Adrenal gland (tissue), 12 donors: ENCODE data around the gene PBX3. TPM values are rescaled to one million over a fixed set of nuclear protein-coding genes. Genes with fewer than 3 reads are reported as not detected.

ENCODE experiments used
- DNase-seq, 7 donors: peaks; one replicate each; pipeline ENCODE4 v3.0.0-alpha.2; 2019 to 2020
- H3K27ac ChIP-seq, 5 donors: fragments of 200-600 bp; sonication (generic) in 4 of 5; 1 replicate in 3 of 5; 2 replicates in 2 of 5; pipeline versions ENCODE4 v1.5.1 to v1.8.0; 2016 to 2020; ENCODE audit warnings: mild to moderate bottlenecking in 1 of 5
- H3K27me3 ChIP-seq: fragments of 200-600 bp; 2 replicates; pipeline ENCODE4 v1.8.0; 2021
- H3K36me3 ChIP-seq, 2 donors: fragments of 200-600 bp; replicated peaks in 1 of 2; 1 replicate in 1 of 2; 2 replicates in 1 of 2; pipeline versions ENCODE4 v1.5.1 to v1.8.0; 2018 to 2022
- H3K4me1 ChIP-seq, 2 donors: fragments of 200-600 bp; replicated peaks in 1 of 2; 1 replicate in 1 of 2; 2 replicates in 1 of 2; pipeline versions ENCODE4 v1.5.1 to v1.8.0; 2018 to 2021
- H3K4me3 ChIP-seq, 4 donors: fragments of 200-600 bp; sonication (generic) in 3 of 4; one replicate each; pipeline ENCODE4 v1.5.1; 2016 to 2018
- H3K9me3 ChIP-seq, 3 donors: fragments of 200-600 bp; sonication (generic) in 1 of 3; replicated peaks in 1 of 3; 1 replicate in 2 of 3; 2 replicates in 1 of 3; pipeline versions ENCODE4 v1.5.1 to v1.8.0; 2016 to 2021
- POLR2A ChIP-seq, 2 donors: fragments of 450-650 bp; IDR thresholded peaks; one replicate each; pipeline ENCODE4 v1.6.1; 2017; ENCODE audit warnings: antibody characterized with exemption in 2 of 2, mild to moderate bottlenecking in 2 of 2, moderate library complexity in 1 of 2
- WGBS, 4 donors: extraction: QIAGEN DNeasy Blood & Tissue Kit in 2 of 4; methylation state at CpG; one replicate each; pipeline versions ENCODE4 v1.1.5 to v1.1.7; 2013 to 2017; 5-methylcytosine and 5-hydroxymethylcytosine counted together
- intact Hi-C, 2 donors: fragments of 100-400 bp; cut with DNase I; formaldehyde crosslinking; loops; one replicate each; pipeline versions ENCODE4 v1.14.1 to v1.15.0; 2022 to 2023
- polyA plus RNA-seq, 3 donors: library from polyadenylated mRNA; stranded (reverse); fragments of 200-250 nt in 2 of 3; fragments of 350-450 nt in 1 of 3; fragmentation: Illumina TruSeq in 1 of 3; extraction: RNeasy Lipid Tissue Mini Kit (QIAGEN cat#74804) in 1 of 3; gene quantifications; one replicate each; pipeline ENCODE4 v1.2.3, GENCODE V29; 2013 to 2014
- total RNA-seq, 9 donors: library from RNA; depleted of rRNA in 4 of 9; stranded (reverse); fragments of >200 nt in 4 of 9; fragments of 120-200 nt in 1 of 9; fragmentation: NEBNext Ultra II Directional in 1 of 9; extraction: Animal tissue kit (Norgen Biotek cat#: 25700) in 1 of 9; gene quantifications; one replicate each; pipeline versions ENCODE4 v1.1.0 to v1.2.4, GENCODE V29; 2013 to 2023
- TF ChIP-seq, protein P1 (sequence below), 6 experiments: fragments of 450-650 bp in 4 of 6; fragments of 200-600 bp in 2 of 6; sonication (generic) in 1 of 6; IDR thresholded peaks; 1 replicate in 5 of 6; 2 replicates in 1 of 6; pipeline versions ENCODE4 v1.5.1 to v1.8.0; 2016 to 2021; ENCODE audit warnings: antibody characterized with exemption in 6 of 6, mild to moderate bottlenecking in 2 of 6, moderate library complexity in 1 of 6
- donor health status: healthy with polysubstance abuse.
- donor health status: Bipolar disorder and iron deficiency.
- donor health status: DM: yes; HTN: yes; CAD: no.
- donor health status: DM: no; HTN: no; CAD: no.
- donor health status: DM: no; HTN: no; CAD: no.
- donor health status: DM: yes; HTN: yes; CAD: no.

Gene PBX3
- total and polyA plus RNA-seq, 12 donors: 18.3 to 231 (median 133) TPM

DNA sequence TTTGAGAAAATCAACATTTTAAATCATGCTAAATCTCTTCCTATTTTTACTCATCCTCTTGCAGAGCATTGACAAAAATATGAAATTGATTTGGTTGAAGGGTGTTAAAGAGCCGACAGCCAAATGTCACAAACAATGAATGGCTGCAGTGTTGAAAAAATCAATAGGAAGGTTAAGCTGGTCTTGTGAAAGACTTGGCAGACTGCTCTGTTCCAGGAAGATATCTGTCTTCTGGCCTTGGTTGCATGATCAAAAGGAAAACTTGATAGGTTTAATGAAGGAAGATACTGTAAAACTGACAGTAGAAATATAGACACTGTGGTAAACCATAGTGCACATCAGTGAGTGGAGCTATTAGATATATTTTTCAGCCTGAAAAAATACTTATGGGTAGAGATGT is 103.6 kb downstream of the PBX3 start:
- 28 to 50% (median 38%) methylated on average over 1 of the region's 1 CpG for WGBS, 4 donors
- Histone ChIP-seq H3K4me1 (peaks cover 18 to 53% of the 10 kb centered on the region in 2 donors), H3K27ac (peak overlapping the region in 2 of 5 donors; percentile 6 to 7), H3K27me3 (no peaks in the 10 kb centered on the region), H3K9me3 (no peaks in the 10 kb centered on the region), H3K4me3 (no peak overlapping the region), H3K36me3 (no peaks in the 10 kb centered on the region)
- no peak for TF ChIP-seq POLR2A (IDR thresholded peaks at IDR 0.05)
- TF ChIP-seq, protein P1, sequence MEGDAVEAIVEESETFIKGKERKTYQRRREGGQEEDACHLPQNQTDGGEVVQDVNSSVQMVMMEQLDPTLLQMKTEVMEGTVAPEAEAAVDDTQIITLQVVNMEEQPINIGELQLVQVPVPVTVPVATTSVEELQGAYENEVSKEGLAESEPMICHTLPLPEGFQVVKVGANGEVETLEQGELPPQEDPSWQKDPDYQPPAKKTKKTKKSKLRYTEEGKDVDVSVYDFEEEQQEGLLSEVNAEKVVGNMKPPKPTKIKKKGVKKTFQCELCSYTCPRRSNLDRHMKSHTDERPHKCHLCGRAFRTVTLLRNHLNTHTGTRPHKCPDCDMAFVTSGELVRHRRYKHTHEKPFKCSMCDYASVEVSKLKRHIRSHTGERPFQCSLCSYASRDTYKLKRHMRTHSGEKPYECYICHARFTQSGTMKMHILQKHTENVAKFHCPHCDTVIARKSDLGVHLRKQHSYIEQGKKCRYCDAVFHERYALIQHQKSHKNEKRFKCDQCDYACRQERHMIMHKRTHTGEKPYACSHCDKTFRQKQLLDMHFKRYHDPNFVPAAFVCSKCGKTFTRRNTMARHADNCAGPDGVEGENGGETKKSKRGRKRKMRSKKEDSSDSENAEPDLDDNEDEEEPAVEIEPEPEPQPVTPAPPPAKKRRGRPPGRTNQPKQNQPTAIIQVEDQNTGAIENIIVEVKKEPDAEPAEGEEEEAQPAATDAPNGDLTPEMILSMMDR (IDR thresholded peaks at IDR 0.05): no peak
- DNase-seq: peak in 3 of 7 donors; percentile 53 to 62 (median 58)
- intact Hi-C loops: no loop called here

DNA sequence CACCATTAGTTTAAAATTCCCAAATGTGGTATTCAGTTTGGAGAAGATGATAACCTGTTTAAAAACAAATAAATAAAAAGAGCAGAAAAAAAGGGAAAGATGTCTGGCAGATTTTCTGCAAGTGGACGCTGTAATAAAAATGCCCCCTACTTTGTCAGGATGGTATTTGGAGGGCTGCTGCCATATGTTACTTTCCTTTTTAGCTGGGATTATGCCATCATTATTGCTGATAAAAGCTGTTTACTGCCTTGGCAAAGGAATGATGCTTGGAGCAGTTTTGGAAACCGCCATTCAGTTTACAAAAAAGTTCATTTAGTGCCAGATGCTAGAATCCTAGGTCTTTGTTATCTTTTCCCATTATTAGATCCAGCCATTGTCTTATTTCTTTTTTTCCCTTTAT is 104.8 kb downstream of the PBX3 start:
- H3K27ac ChIP-seq: no peak overlapping the region
- no peak overlapping the region for H3K4me3 ChIP-seq
- H3K27me3 ChIP-seq: no peaks in the 10 kb centered on the region
- no peaks in the 10 kb centered on the region for H3K9me3 ChIP-seq
- WGBS, 4 donors: 65 to 88% (median 78%) methylated on average over 2 of the region's 2 CpGs
- intact Hi-C loops: no loop called here
- no peak for TF ChIP-seq POLR2A (IDR thresholded peaks at IDR 0.05)
- TF ChIP-seq, protein P1 (IDR thresholded peaks at IDR 0.05): no peak
- peaks cover 18 to 65% of the 10 kb centered on the region in 2 donors for H3K4me1 ChIP-seq
- DNase-seq: no peak
- H3K36me3 ChIP-seq: no peaks in the 10 kb centered on the region

DNA sequence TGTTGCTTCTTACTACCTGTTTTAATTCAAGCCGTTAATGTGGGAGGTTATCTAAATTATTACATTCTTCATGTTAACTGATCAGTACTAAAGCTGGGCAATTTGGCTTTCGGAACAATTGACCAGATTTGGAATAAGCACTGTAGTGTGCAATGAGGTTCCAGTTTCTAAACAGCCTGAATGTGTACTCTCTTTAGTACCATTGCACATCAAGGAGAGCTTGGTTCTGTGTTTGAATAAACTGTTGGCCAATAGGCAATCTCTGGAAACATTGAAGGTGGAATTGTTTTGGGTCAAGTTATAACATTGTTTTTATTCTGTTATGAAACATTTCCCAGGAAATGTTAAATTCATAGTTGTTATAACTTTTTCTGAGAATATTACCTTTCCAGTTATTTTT is 105.2 kb downstream of the PBX3 start:
- H3K9me3 ChIP-seq: no peaks in the 10 kb centered on the region
- intact Hi-C loops: no loop called here
- TF ChIP-seq, protein P1 (IDR thresholded peaks at IDR 0.05): no peak
- TF ChIP-seq POLR2A (IDR thresholded peaks at IDR 0.05): no peak
- no peaks in the 10 kb centered on the region for H3K36me3 ChIP-seq
- 79 to 90% (median 82%) methylated on average over 2 of the region's 2 CpGs for WGBS, 4 donors
- no peak overlapping the region for H3K27ac ChIP-seq
- H3K27me3 ChIP-seq: no peaks in the 10 kb centered on the region
- H3K4me1 ChIP-seq: peaks cover 18 to 66% of the 10 kb centered on the region in 2 donors
- no peak for DNase-seq
- no peak overlapping the region for H3K4me3 ChIP-seq

DNA sequence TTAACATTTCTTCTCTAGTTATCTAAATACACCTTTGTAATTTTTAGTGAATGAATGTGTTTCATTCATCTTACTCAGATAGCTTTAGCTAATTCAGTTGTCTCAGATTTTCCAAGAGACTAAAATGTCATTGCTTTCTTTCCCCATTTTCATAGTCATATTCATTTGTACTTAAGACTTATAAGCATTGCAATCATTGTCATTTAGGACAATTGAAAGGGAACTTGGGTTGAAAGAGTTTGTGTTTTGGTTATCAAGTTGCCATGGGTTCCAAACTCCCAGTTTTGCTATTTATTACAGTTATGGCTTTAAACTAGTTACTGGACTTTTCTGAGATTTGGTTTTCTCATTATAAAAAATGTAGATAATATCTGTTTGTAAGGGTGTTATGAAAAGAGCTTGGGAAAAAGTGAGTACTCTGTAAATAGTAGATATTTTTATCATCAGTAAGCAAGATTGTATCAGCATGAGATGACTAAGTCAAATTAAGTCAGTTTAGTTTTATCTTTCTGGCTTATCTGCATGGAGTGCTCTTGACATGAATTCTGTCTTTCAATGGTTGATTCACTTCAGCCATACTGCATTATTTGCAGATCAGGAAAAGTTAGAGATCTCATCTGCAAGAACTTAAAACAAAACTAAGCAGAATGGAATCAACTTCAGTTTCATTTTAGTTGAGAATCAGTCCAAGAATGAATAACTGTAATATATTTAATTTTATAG is 107.5 kb downstream of the PBX3 start:
- intact Hi-C loops: no loop called here
- Histone ChIP-seq H3K4me3 (no peak overlapping the region), H3K4me1 (peaks cover 15 to 74% of the 10 kb centered on the region in 2 donors), H3K36me3 (no peaks in the 10 kb centered on the region), H3K9me3 (no peaks in the 10 kb centered on the region), H3K27me3 (no peaks in the 10 kb centered on the region), H3K27ac (peak overlapping the region in 2 of 5 donors; percentile 17 to 67)
- DNase-seq: no peak
- no peak for TF ChIP-seq POLR2A (IDR thresholded peaks at IDR 0.05)
- TF ChIP-seq, protein P1 (IDR thresholded peaks at IDR 0.05): no peak
